Upper lobe of right lung (tissue), 1 donor: ENCODE data around the gene ADH6. TPM values are rescaled to one million over a fixed set of nuclear protein-coding genes. Genes with fewer than 3 reads are reported as not detected.
A peak's percentile ranks its signal among the peaks of the same experiment; 100 is the strongest.

ENCODE experiments used
- ATAC-seq: fragments of 200-7000 bp; cut with Tn5 transposase; one replicate; pipeline ENCODE4 v1.9.1; 2020; ENCODE audit warnings: mild to moderate bottlenecking, moderate library complexity
- DNase-seq: peaks from one replicate; pipeline ENCODE4 v3.0.0-alpha.2; 2020
- H3K27ac ChIP-seq: fragments of 200-600 bp; one replicate; pipeline ENCODE4 v1.8.0; 2022
- H3K27me3 ChIP-seq: fragments of 200-600 bp; one replicate; pipeline ENCODE4 v1.8.0; 2022; ENCODE audit warnings: mild to moderate bottlenecking
- H3K36me3 ChIP-seq: fragments of 200-600 bp; one replicate; pipeline ENCODE4 v1.8.0; 2022
- H3K4me1 ChIP-seq: fragments of 200-600 bp; one replicate; pipeline ENCODE4 v1.8.0; 2022
- H3K4me3 ChIP-seq: fragments of 200-600 bp; one replicate; pipeline ENCODE4 v1.8.0; 2022; ENCODE audit warnings: mild to moderate bottlenecking
- H3K9me3 ChIP-seq: fragments of 200-600 bp; one replicate; pipeline ENCODE4 v1.8.0; 2022
- intact Hi-C: fragments of 100-400 bp; cut with DNase I; formaldehyde crosslinking; loops from one replicate; pipeline ENCODE4 v1.11.0; 2022
- total RNA-seq: library from RNA; stranded (reverse); fragmentation: NEBNext Ultra II Directional; extraction: Animal tissue kit (Norgen Biotek cat#: 25700); gene quantifications from one replicate; pipeline ENCODE4 v1.2.1, GENCODE V29; 2021
- TF ChIP-seq, protein P1 (sequence below): fragments of 200-600 bp; IDR thresholded peaks from one replicate; pipeline ENCODE4 v1.8.0; 2022; ENCODE audit warnings: antibody characterized with exemption
- donor health status: DM: no; HTN: yes; CAD: no; lungs with severe emphysema.

Gene ADH6
- total RNA-seq, 1 donor from 2014 or later, result 0.61 TPM

DNA sequence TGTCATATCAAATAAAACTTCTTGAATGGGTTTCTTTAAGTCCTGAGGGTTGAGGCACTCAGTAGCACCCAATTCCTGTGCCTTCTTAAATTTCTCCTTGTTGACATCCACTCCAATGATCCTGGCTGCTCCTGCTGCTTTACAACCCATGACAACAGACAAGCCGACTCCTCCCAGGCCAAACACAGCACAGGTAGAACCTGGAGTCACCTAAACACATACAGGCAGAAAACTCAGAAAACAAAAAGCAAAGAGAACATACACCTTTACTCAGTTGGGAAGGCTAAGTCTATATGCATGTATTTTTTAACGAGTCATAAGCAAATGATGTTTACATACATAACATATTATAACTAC is 10.3 kb downstream of the ADH6 start:
- Histone ChIP-seq H3K9me3 (no peaks in the 10 kb centered on the region), H3K4me3 (no peak overlapping the region), H3K27me3 (no peaks in the 10 kb centered on the region), H3K36me3 (no peaks in the 10 kb centered on the region), H3K27ac (peak overlapping the region; percentile 1), H3K4me1 (peaks cover 8% of the 10 kb centered on the region)
- intact Hi-C loops, result loop anchor here (10.0 kb wide), 1 partner anchor 196 kb away; no protein-coding TSS in a partner anchor
- TF ChIP-seq, protein P1, sequence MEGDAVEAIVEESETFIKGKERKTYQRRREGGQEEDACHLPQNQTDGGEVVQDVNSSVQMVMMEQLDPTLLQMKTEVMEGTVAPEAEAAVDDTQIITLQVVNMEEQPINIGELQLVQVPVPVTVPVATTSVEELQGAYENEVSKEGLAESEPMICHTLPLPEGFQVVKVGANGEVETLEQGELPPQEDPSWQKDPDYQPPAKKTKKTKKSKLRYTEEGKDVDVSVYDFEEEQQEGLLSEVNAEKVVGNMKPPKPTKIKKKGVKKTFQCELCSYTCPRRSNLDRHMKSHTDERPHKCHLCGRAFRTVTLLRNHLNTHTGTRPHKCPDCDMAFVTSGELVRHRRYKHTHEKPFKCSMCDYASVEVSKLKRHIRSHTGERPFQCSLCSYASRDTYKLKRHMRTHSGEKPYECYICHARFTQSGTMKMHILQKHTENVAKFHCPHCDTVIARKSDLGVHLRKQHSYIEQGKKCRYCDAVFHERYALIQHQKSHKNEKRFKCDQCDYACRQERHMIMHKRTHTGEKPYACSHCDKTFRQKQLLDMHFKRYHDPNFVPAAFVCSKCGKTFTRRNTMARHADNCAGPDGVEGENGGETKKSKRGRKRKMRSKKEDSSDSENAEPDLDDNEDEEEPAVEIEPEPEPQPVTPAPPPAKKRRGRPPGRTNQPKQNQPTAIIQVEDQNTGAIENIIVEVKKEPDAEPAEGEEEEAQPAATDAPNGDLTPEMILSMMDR, result no peak
- ATAC-seq (no peak), DNase-seq (no peak)

DNA sequence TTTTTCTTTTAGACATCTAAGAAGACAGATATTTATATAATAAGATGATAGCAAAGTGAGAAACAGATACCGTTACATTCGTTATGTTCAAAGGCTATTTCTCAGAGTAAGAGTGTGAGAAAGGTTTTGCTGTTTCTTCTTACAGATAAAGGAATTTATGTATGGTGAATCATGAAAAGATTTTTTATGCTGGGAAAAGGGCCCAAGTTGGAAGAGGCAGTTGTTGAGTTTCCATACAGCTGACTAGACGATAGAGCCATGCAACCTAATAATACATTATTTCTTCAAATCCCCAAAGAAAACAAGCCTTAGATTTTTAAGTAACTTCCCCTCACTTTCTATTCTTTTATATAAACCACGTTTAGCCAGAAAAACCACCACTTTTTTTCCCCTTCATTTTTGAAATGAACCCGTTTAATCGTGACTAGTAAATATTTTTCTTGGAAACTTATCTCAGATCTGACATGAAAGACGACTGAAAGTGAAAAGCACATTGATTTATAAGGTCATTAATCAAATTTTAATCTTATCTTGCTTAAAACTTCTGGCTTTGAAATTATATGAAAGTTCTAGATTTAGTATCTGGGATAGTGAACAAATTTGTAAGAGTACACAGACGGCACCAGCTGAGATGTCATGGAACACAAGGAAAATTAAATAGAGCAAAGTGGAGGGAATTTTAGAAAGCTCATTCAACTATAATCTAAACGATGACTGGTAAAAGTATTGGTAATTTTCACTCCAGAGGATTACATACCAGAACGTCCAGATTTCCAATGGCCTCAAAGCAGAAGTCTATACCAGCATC is 10.9 kb downstream of the ADH6 start:
- H3K4me3 ChIP-seq, result no peak overlapping the region
- intact Hi-C loops, result loop anchor here (10.0 kb wide), 1 partner anchor 197 kb away; no protein-coding TSS in a partner anchor
- no peak overlapping the region for H3K27ac ChIP-seq
- no peak for DNase-seq
- no peaks in the 10 kb centered on the region for H3K9me3 ChIP-seq
- peaks cover 8% of the 10 kb centered on the region for H3K4me1 ChIP-seq
- ATAC-seq, result no peak
- H3K27me3 ChIP-seq, result no peaks in the 10 kb centered on the region
- TF ChIP-seq, protein P1, result no peak
- H3K36me3 ChIP-seq, result no peaks in the 10 kb centered on the region

DNA sequence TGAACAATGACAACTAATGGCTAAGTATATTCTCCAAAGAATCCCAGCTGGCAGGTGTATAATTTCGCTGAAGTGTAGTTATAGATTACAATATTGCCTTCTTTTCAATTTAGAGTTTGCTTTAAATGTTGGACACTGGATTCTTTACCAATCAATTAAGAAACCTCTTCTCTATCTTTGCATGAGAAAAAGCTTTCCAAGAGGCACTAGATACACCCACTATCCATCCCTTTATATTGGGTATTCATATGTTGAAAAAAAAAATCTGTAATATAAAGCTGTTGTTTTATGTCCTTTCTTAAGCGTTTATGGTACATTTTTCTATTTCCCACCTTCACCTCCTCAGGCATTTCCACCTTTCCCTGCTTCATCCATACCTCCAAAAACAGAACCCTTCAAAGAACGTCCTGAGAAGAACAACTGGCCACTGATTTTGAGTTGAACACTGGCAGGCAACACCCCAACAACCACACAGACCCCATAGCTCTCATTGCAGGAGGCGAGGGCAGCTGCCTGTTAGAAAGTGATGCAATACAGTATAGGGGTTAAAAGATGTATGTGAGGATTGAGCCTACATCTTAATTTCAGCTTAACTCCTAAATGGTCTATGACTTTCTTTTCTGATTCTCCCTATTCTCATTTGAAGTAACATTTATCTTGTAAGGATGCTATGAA is 11.8 kb downstream of the ADH6 start:
- TF ChIP-seq, protein P1, result no peak
- no peak overlapping the region for H3K27ac ChIP-seq
- no peak overlapping the region for H3K4me3 ChIP-seq
- no peak for ATAC-seq
- H3K27me3 ChIP-seq, result no peaks in the 10 kb centered on the region
- H3K9me3 ChIP-seq, result no peaks in the 10 kb centered on the region
- intact Hi-C loops, result loop anchor here (10.0 kb wide), 1 partner anchor 198 kb away; no protein-coding TSS in a partner anchor
- H3K36me3 ChIP-seq, result no peaks in the 10 kb centered on the region
- H3K4me1 ChIP-seq, result peaks cover 16% of the 10 kb centered on the region
- DNase-seq, result no peak

DNA sequence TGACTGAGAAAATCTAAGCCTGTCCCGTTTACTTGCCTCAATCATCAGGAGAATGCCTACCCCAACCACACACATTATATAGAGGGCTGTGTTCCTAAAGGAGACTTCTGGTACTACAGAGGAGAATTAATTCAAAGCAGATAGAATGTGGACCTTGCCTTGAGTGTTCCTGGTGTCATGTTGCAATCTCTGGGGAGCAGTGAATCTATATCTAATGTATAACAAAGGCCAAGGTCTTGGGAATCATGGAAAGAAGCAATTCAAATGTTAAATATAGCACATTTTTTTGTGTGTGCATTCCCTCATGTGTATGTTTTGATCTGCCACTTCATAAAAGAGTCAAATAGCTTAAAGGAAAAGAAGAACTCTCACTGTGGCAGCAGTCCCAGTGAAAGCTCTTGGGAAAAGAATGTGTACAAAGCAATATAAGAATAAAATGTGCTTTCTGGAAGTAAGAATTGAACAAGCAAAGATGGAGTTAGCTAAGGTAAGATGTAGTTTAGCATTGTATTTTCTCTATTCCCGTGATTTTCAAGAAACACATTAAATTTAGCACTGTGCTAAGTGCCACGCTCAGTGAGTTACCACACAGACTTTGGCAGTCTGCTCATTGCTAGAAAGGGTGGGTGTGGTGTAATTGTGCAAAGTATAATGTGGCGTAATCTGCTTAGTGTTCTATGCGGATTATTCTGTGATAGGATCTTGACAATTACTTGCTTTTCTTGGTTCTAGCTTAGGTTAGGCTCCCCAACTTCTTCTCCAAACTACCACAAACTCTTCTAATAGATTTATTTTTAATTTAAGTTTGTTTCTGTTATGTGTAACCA is 13.7 kb downstream of the ADH6 start:
- H3K4me3 ChIP-seq, result no peak overlapping the region
- TF ChIP-seq, protein P1, result no peak
- peaks cover 24% of the 10 kb centered on the region for H3K4me1 ChIP-seq
- H3K27ac ChIP-seq, result no peak overlapping the region
- H3K9me3 ChIP-seq, result no peaks in the 10 kb centered on the region
- intact Hi-C loops, result loop anchor here (10.0 kb wide), 1 partner anchor 199 kb away; no protein-coding TSS in a partner anchor
- ATAC-seq (peak; percentile 84), DNase-seq (no peak)
- H3K36me3 ChIP-seq, result no peaks in the 10 kb centered on the region
- H3K27me3 ChIP-seq, result no peaks in the 10 kb centered on the region

DNA sequence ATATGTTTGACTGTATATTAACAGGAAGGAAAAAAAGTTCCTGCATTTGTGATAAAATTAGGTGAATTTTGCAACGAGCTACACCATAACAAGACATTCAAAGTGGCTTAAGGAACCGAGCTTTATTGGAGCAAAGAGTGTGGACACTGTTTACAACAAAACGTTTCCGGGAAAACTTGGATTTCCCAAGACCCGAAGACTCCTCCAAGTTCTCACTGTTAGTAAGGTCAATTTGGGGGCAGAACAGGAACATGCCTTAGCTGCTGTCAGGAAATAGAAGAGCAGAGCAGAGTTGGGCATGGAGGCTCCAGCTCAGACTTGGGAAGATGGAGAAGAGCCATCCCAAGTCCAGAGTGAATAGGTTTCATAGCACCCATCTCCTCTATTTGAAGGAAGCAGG is 16.5 kb downstream of the ADH6 start:
- Histone ChIP-seq H3K4me1 (peaks cover 24% of the 10 kb centered on the region), H3K9me3 (no peaks in the 10 kb centered on the region), H3K27me3 (no peaks in the 10 kb centered on the region), H3K36me3 (no peaks in the 10 kb centered on the region), H3K4me3 (no peak overlapping the region), H3K27ac (peak overlapping the region; percentile 69)
- intact Hi-C loops, result loop anchor here (10.0 kb wide), 1 partner anchor 202 kb away; no protein-coding TSS in a partner anchor
- ATAC-seq (peak; percentile 63), DNase-seq (no peak)
- TF ChIP-seq, protein P1, result no peak
